Muscle of arm (tissue), 12 donors: ENCODE measurements around the gene IL1RAP. TPM values are rescaled to one million over a fixed set of nuclear protein-coding genes. Genes with fewer than 3 reads are reported as not detected.

Experiments used
- polyA plus RNA-seq, 12 donors: library from polyadenylated mRNA; unstranded; fragments of 120-200 nt; gene quantifications; one replicate each; pipeline ENCODE4 v1.2.1, GENCODE V29; 2013; ENCODE audit not compliant: insufficient read length in 12 of 12

The IL1RAP gene
- polyA plus RNA-seq, 12 donors: 8.0 to 20.9 (median 10.3) TPM; not detected in 1

Other genes starting within 250 kb of the IL1RAP start
- 10 to 100 TPM in 3 of 12 donors, 1 to 10 TPM in 8, not detected in 1; 3.0 to 30.6 (median 4.8) TPM for gene CLDN1, start 191.6 kb upstream of the IL1RAP start, polyA plus RNA-seq
- gene CLDN16, start 125.9 kb upstream of the IL1RAP start, polyA plus RNA-seq: under 1 TPM in 10 of 12 donors, not detected in 2; 0.04 to 0.73 (median 0.24) TPM
- under 1 TPM in 1 of 12 donors, not detected in 11; 0.16 TPM for gene TMEM207, start 64.2 kb upstream of the IL1RAP start, polyA plus RNA-seq